K562 (cell line): Measurements from ENCODE around the gene BAIAP2L2. TPM values are rescaled to one million over a fixed set of nuclear protein-coding genes. Genes with fewer than 3 reads are reported as not detected.

Source experiments
- ATAC-seq: fragments of 200-7000 bp; cut with Tn5 transposase; 3 replicates; pipeline ENCODE4 v1.9.1; 2020; ENCODE audit warnings: moderate library complexity
- BruUV-seq: library from RNA; stranded (reverse); fragments of 400-500 nt; replicated peaks from 2 replicates; lab custom pipeline; 2021; lab: Mats Ljungman, UMichigan
- CTCF ChIA-PET: fragments of 300-600 bp; formaldehyde crosslinking; extraction: SDS; loops from one replicate; lab custom pipeline; 2021; ENCODE audit warnings: low intra/inter-chr PET ratio; lab: Yijun Ruan, JAX
- POLR2A ChIA-PET: fragments of 300-600, 350-650 bp; sonication (Branson Sonifier 250); formaldehyde crosslinking; extraction: SDS; loops from one replicate; lab custom pipeline; 2021; ENCODE audit warnings: antibody characterized with exemption, inconsistent platforms; lab: Yijun Ruan, JAX
- DNase-seq, 4 experiments: peaks; one replicate each; pipeline versions ENCODE4 v3.0.0 to v3.0.0-alpha.2; 2011 to 2018; ENCODE audit warnings: low spot score in 3 of 4, mixed read lengths in 3 of 4; ENCODE audit errors: extremely low read depth in 1 of 4
- FAIRE-seq: peaks from 2 replicates; lab custom pipeline; 2011; peaks lifted over from hg19 to GRCh38; lab: Jason Lieb, UNC
- H2AFZ ChIP-seq: 2 replicates; pipeline ENCODE4 v1.6.0; 2011; ENCODE audit warnings: low read depth, low read length, control low read depth, inconsistent platforms
- H3K27ac ChIP-seq: fragments of 200-600 bp; 3 replicates; pipeline ENCODE4 v1.8.0; 2011; ENCODE audit warnings: low read depth, mild to moderate bottlenecking, control low read depth, inconsistent platforms, low read length, moderate library complexity, mixed read lengths; ENCODE audit errors: extremely low read depth
- H3K27me3 ChIP-seq, 2 experiments: fragments of 300-600 bp in 1 of 2; 2 replicates in 1 of 2; 3 replicates in 1 of 2; pipeline versions ENCODE4 v1.6.0 to v1.8.0; 2011; ENCODE audit warnings: inconsistent platforms in 2 of 2, low read length in 2 of 2, mild to moderate bottlenecking in 1 of 2, mixed read lengths in 1 of 2, moderate library complexity in 1 of 2; ENCODE audit not compliant: control insufficient read depth in 2 of 2, insufficient read depth in 2 of 2
- H3K36me3 ChIP-seq: fragments of 300-600 bp; 3 replicates; pipeline ENCODE4 v1.8.0; 2011; ENCODE audit warnings: mild to moderate bottlenecking, low read length, inconsistent platforms; ENCODE audit not compliant: control insufficient read depth, insufficient read depth
- H3K4me1 ChIP-seq, 2 experiments: fragments of 200-600 bp in 1 of 2; replicated peaks in 1 of 2; 2 replicates in 1 of 2; 3 replicates in 1 of 2; pipeline versions ENCODE4 v1.5.1 to v1.8.0; 2011; ENCODE audit warnings: inconsistent platforms in 2 of 2, low read length in 2 of 2, mild to moderate bottlenecking in 1 of 2, mixed read lengths in 1 of 2, moderate library complexity in 1 of 2; ENCODE audit not compliant: control insufficient read depth in 2 of 2, insufficient read depth in 2 of 2
- H3K4me2 ChIP-seq: 2 replicates; pipeline ENCODE4 v1.6.1; 2011; ENCODE audit warnings: low read length, control low read depth, inconsistent platforms, mixed read lengths; ENCODE audit not compliant: insufficient read depth
- H3K4me3 ChIP-seq: fragments of 200-600 bp; sonication (generic), shearing (Covaris generic); 2 replicates; pipeline ENCODE4 v1.5.1; 2016; ENCODE audit warnings: control low read depth, inconsistent platforms
- H3K79me2 ChIP-seq: fragments of 200-600 bp; 3 replicates; pipeline ENCODE4 v1.8.0; 2011; ENCODE audit warnings: low read length, inconsistent platforms; ENCODE audit not compliant: control insufficient read depth, insufficient read depth
- H3K9ac ChIP-seq, 2 experiments: 2 replicates each; pipeline versions ENCODE4 v1.6.0 to v1.6.1; 2011; ENCODE audit warnings: low read depth in 2 of 2, low read length in 2 of 2, control low read depth in 1 of 2, inconsistent platforms in 1 of 2, mild to moderate bottlenecking in 1 of 2, mixed read lengths in 1 of 2; ENCODE audit not compliant: insufficient read depth in 1 of 2
- H3K9me1 ChIP-seq: one replicate; pipeline ENCODE4 v1.6.0; 2011; ENCODE audit warnings: inconsistent platforms, mild to moderate bottlenecking, low read length, moderate library complexity; ENCODE audit not compliant: control insufficient read depth, insufficient read depth
- H3K9me3 ChIP-seq: replicated peaks from 2 replicates; pipeline ENCODE4 v1.5.1; 2011; ENCODE audit warnings: low read depth, low read length, inconsistent platforms; ENCODE audit not compliant: control insufficient read depth, insufficient read depth
- H4K20me1 ChIP-seq: replicated peaks from 2 replicates; pipeline ENCODE4 v1.6.1; 2011; ENCODE audit warnings: low read length, inconsistent platforms, mixed read lengths; ENCODE audit not compliant: control insufficient read depth, insufficient read depth
- DMBX1 ChIP-seq: fragments of 250-450 bp; sonication (Bioruptor Pico); IDR thresholded peaks from 2 replicates; pipeline ENCODE4 v1.8.0; 2022; ENCODE audit warnings: inconsistent platforms, mild to moderate bottlenecking, moderate library complexity, borderline replicate concordance
- EGR1 ChIP-seq: fragments of 450-650 bp; conservative IDR thresholded peaks from 2 replicates; pipeline ENCODE4 v1.6.1; 2017; ENCODE audit warnings: mild to moderate bottlenecking
- FOS ChIP-seq: IDR thresholded peaks from 3 replicates; pipeline ENCODE4 v1.6.1; 2011; ENCODE audit not compliant: insufficient read length; ENCODE audit errors: extremely low read depth
- NFRKB ChIP-seq: fragments of 450-650 bp; IDR thresholded peaks from 2 replicates; pipeline ENCODE4 v1.6.1; 2016; ENCODE audit warnings: low read depth
- THRAP3 ChIP-seq: fragments of 450-650 bp; IDR thresholded peaks from 2 replicates; pipeline ENCODE4 v1.6.1; 2016; ENCODE audit warnings: mild to moderate bottlenecking, inconsistent platforms, borderline replicate concordance
- ZFP1 ChIP-seq: fragments of 450-650 bp; formaldehyde crosslinking; IDR thresholded peaks from 2 replicates; pipeline ENCODE4 v1.4.0; 2020; ENCODE audit warnings: mild to moderate bottlenecking, mixed read lengths
- WGBS: fragments of 100-300 bp; shearing (Covaris generic); methylation state at CpG from one replicate; pipeline ENCODE4 v1.1.6; 2016; ENCODE audit warnings: low coverage, mixed read lengths; ENCODE audit not compliant: insufficient coverage; ENCODE audit errors: missing lambda C conversion rate; 5-methylcytosine and 5-hydroxymethylcytosine counted together
- in situ Hi-C: fragments of 300-500 bp; cut with MboI; formaldehyde crosslinking; loops from 4 replicates; pipeline ENCODE4 v1.15.0; 2018; ENCODE audit warnings: inconsistent platforms, mixed read lengths
- intact Hi-C: fragments of 100-400 bp; cut with micrococcal nuclease; formaldehyde crosslinking; loops from 2 replicates; pipeline ENCODE4 v1.14.2; 2022
- polyA plus RNA-seq, 8 experiments: library from polyadenylated mRNA; depleted of rRNA in 4 of 8; stranded (reverse) in 5 of 8; unstranded in 3 of 8; fragments of >200 nt; fragmentation: Nextera tagmentation in 2 of 8; fragmentation: Illumina TruSeq in 1 of 8; extraction: Ambion mirVana in 2 of 8; extraction: Trizol in 1 of 8; gene quantifications; 2 replicates each; pipeline versions ENCODE4 v1.2.1 to v1.2.3, GENCODE V29; 2011 to 2014; ENCODE audit warnings: inconsistent platforms in 1 of 8, missing spikeins in 1 of 8
- total RNA-seq, 7 experiments: library from RNA; depleted of rRNA in 6 of 7; stranded (reverse); fragments of >200 nt in 6 of 7; fragmentation: Illumina TruSeq in 2 of 7; extraction: Trizol in 2 of 7; gene quantifications; 2 replicates each; pipeline versions ENCODE4 v1.2.1 to v1.2.3, GENCODE V29; 2011 to 2021; ENCODE audit warnings: low replicate concordance in 1 of 7
- TF ChIP-seq, protein P1 (sequence below): fragments of 250-450 bp; sonication (Bioruptor Pico); IDR thresholded peaks from 2 replicates; pipeline ENCODE4 v1.5.0; 2021

BAIAP2L2 gene
- total and polyA plus RNA-seq, 9 of the 15 experiments (the other 6 are each of a cell fraction or from before 2014, with no cell fraction given): 0.04 to 0.22 (median 0.07) TPM; not detected in 4

GRCh38 chr22:38075105-38075825 is 35.2 kb downstream of the BAIAP2L2 start:
- CTCF ChIA-PET: no interaction called here
- 73% methylated on average over 12 of the region's 32 CpGs for WGBS
- in situ Hi-C loops (no loop called here), intact Hi-C loops (no loop called here)
- Histone ChIP-seq H3K79me2 (no peaks in the 10 kb centered on the region), H3K27me3 (peaks cover 0 to 5% of the 10 kb centered on the region in 2 experiments; a peak in 1 of 5 replicates), H3K9me1 (no peaks in the 10 kb centered on the region), H3K27ac (no peak overlapping the region), H3K4me3 (no peak overlapping the region), H3K36me3 (no peaks in the 10 kb centered on the region), H2AFZ (no peak overlapping the region), H3K4me1 (peaks cover 0 to 24% of the 10 kb centered on the region in 2 experiments; a peak in 2 of 5 replicates), H3K4me2 (no peak overlapping the region), H3K9me3 (no peaks in the 10 kb centered on the region), H4K20me1 (no peaks in the 10 kb centered on the region), H3K9ac (peak overlapping the region in 1 of 2 experiments; percentile 17; a peak in 1 of 4 replicates)
- TF ChIP-seq EGR1 (peak; percentile 53; the same call in 1 of the 2 replicates), FOS (no peak), DMBX1 (CRISPR knock-in tag) (no peak), NFRKB (no peak), THRAP3 (no peak), ZFP1 (CRISPR knock-in tag) (no peak)
- TF ChIP-seq, protein P1, sequence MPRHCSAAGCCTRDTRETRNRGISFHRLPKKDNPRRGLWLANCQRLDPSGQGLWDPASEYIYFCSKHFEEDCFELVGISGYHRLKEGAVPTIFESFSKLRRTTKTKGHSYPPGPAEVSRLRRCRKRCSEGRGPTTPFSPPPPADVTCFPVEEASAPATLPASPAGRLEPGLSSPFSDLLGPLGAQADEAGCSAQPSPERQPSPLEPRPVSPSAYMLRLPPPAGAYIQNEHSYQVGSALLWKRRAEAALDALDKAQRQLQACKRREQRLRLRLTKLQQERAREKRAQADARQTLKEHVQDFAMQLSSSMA (CRISPR knock-in tag): no peak
- POLR2A ChIA-PET: interaction anchor here (0.8 kb wide), 1 partner anchor 126 kb away, joined by 3 read pairs; the partner anchor contains the start of gene MAFF
- no peak; the same call in 2 of the 3 replicates for ATAC-seq
- peak in 2 of 4 experiments; percentile 65 to 67 for DNase-seq
- BruUV-seq: no TSS peak
- FAIRE-seq: no peak
